ENCODE results near the gene PRKCH. TPM values are rescaled to one million over a fixed set of nuclear protein-coding genes. Genes with fewer than 3 reads are reported as not detected.

Gene PRKCH
- total RNA-seq, 3 donors from 2014 or later (not counting 1 experiment from before 2014, with no cell fraction given) = 610 to 756 (median 618) TPM

DNA sequence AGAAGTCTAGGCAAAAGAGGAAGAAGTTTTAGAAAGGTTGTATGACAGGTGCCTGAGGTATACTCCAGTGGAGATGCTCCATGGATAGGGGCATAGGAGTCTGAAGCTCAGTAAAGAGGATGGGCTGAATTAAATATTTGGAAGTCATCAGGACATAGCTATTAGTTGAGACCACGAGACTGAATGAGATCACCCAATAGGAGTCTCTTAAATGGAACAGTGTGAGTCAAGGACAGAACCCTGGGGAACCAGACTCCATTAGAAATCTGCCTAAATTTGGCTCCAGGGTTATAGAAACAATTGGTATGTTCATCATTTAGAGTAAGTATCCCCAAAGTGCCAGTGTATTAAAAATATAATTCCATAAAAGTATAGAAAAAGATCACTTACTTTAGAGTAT is 172.6 kb downstream of the PRKCH start:
- H3K9me3 Mint-ChIP-seq = no peaks in the 10 kb centered on the region
- DNase-seq (no peak), ATAC-seq (no peak)
- H3K27me3 Mint-ChIP-seq (ENCODE audit: low read depth in 2 of 2) = no peaks in the 10 kb centered on the region
- peaks cover 45 to 46% of the 10 kb centered on the region in 2 donors for H3K4me1 Mint-ChIP-seq
- TF ChIP-seq, protein P1, sequence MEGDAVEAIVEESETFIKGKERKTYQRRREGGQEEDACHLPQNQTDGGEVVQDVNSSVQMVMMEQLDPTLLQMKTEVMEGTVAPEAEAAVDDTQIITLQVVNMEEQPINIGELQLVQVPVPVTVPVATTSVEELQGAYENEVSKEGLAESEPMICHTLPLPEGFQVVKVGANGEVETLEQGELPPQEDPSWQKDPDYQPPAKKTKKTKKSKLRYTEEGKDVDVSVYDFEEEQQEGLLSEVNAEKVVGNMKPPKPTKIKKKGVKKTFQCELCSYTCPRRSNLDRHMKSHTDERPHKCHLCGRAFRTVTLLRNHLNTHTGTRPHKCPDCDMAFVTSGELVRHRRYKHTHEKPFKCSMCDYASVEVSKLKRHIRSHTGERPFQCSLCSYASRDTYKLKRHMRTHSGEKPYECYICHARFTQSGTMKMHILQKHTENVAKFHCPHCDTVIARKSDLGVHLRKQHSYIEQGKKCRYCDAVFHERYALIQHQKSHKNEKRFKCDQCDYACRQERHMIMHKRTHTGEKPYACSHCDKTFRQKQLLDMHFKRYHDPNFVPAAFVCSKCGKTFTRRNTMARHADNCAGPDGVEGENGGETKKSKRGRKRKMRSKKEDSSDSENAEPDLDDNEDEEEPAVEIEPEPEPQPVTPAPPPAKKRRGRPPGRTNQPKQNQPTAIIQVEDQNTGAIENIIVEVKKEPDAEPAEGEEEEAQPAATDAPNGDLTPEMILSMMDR (IDR thresholded peaks at IDR 0.05) = no peak
- Histone ChIP-seq H3K36me3 (ENCODE audit: control insufficient read depth, insufficient read depth, low read length) (peaks cover 66% of the 10 kb centered on the region), H3K4me3 (ENCODE audit: low read length) (no peak overlapping the region), H3K9me3 (ENCODE audit: control insufficient read depth, insufficient read depth, low read length) (no peaks in the 10 kb centered on the region), H3K27ac (ENCODE audit: low read length) (no peak overlapping the region), H3K27me3 (ENCODE audit: control insufficient read depth, insufficient read depth, low read length) (no peaks in the 10 kb centered on the region), H3K4me1 (ENCODE audit: control insufficient read depth, insufficient read depth, low read length) (peaks cover 8% of the 10 kb centered on the region)
- intact Hi-C loops (cut with micrococcal nuclease) = no loop called here
- H3K36me3 Mint-ChIP-seq = peaks cover 20% of the 10 kb centered on the region
- H3K27ac Mint-ChIP-seq = no peak overlapping the region
- WGBS (ENCODE audit: insufficient coverage) = 94% methylated on average over 1 of the region's 1 CpG
- H3K4me3 Mint-ChIP-seq = no peak overlapping the region

GRCh38 chr14:61495809-61496208 is 174.4 kb downstream of the PRKCH start:
- peaks cover 53 to 56% of the 10 kb centered on the region in 2 donors for H3K4me1 Mint-ChIP-seq
- Histone ChIP-seq H3K4me1 (ENCODE audit: control insufficient read depth, insufficient read depth, low read length) (no peaks in the 10 kb centered on the region), H3K27ac (ENCODE audit: low read length) (no peak overlapping the region), H3K9me3 (ENCODE audit: control insufficient read depth, insufficient read depth, low read length) (no peaks in the 10 kb centered on the region), H3K36me3 (ENCODE audit: control insufficient read depth, insufficient read depth, low read length) (peaks cover 52% of the 10 kb centered on the region), H3K27me3 (ENCODE audit: control insufficient read depth, insufficient read depth, low read length) (no peaks in the 10 kb centered on the region), H3K4me3 (ENCODE audit: low read length) (no peak overlapping the region)
- TF ChIP-seq, protein P1 (IDR thresholded peaks at IDR 0.05) = no peak
- no peaks in the 10 kb centered on the region for H3K27me3 Mint-ChIP-seq (ENCODE audit: low read depth in 2 of 2)
- H3K27ac Mint-ChIP-seq = no peak overlapping the region
- H3K9me3 Mint-ChIP-seq = no peaks in the 10 kb centered on the region
- peaks cover 20% of the 10 kb centered on the region for H3K36me3 Mint-ChIP-seq
- ATAC-seq (no peak), DNase-seq (no peak)
- intact Hi-C loops (cut with micrococcal nuclease) = no loop called here
- no peak overlapping the region for H3K4me3 Mint-ChIP-seq
- 98% methylated on average over 5 of the region's 5 CpGs for WGBS (ENCODE audit: insufficient coverage)

GRCh38 chr14:61498303-61498702 is 176.9 kb downstream of the PRKCH start:
- peaks cover 78 to 81% of the 10 kb centered on the region in 2 donors for H3K4me1 Mint-ChIP-seq
- DNase-seq (no peak), ATAC-seq (no peak)
- no peak overlapping the region for H3K27ac ChIP-seq (ENCODE audit: low read length)
- no peak overlapping the region for H3K4me3 ChIP-seq (ENCODE audit: low read length)
- H3K36me3 ChIP-seq (ENCODE audit: control insufficient read depth, insufficient read depth, low read length) = peaks cover 33% of the 10 kb centered on the region
- no peak overlapping the region for H3K4me3 Mint-ChIP-seq
- intact Hi-C loops (cut with micrococcal nuclease) = no loop called here
- peak overlapping the region in 1 of 2 donors; percentile 93 for H3K27ac Mint-ChIP-seq
- TF ChIP-seq, protein P1 (IDR thresholded peaks at IDR 0.05) = no peak
- H3K36me3 Mint-ChIP-seq = peaks cover 20% of the 10 kb centered on the region
- peaks cover 13% of the 10 kb centered on the region for H3K4me1 ChIP-seq (ENCODE audit: control insufficient read depth, insufficient read depth, low read length)
- H3K9me3 ChIP-seq (ENCODE audit: control insufficient read depth, insufficient read depth, low read length) = no peaks in the 10 kb centered on the region
- no peaks in the 10 kb centered on the region for H3K9me3 Mint-ChIP-seq
- 33% methylated on average over 3 of the region's 3 CpGs for WGBS (ENCODE audit: insufficient coverage)
- H3K27me3 Mint-ChIP-seq (ENCODE audit: low read depth in 2 of 2) = no peaks in the 10 kb centered on the region
- no peaks in the 10 kb centered on the region for H3K27me3 ChIP-seq (ENCODE audit: control insufficient read depth, insufficient read depth, low read length)

DNA sequence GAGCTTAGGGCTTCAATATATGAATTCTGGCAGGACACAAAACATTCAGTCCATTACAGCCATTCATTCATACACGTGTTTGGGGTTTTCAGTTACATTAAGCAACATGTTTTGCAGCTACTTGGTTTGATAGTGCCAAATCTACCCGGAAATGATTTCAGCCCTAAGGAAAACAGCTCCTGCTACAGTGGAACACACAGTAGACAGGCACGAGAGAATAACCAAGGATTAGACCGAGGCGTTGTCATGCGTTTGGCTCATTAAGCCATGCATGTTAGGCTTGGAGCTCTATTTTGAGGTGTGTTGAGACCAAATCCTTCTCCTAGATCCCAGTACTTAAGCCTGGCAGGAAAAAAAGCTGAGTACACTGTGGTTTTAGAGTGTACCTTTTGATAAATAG is 177.4 kb downstream of the PRKCH start:
- peaks cover 20% of the 10 kb centered on the region for H3K36me3 Mint-ChIP-seq
- H3K36me3 ChIP-seq (ENCODE audit: control insufficient read depth, insufficient read depth, low read length) = peaks cover 29% of the 10 kb centered on the region
- no peaks in the 10 kb centered on the region for H3K27me3 Mint-ChIP-seq (ENCODE audit: low read depth in 2 of 2)
- no peaks in the 10 kb centered on the region for H3K27me3 ChIP-seq (ENCODE audit: control insufficient read depth, insufficient read depth, low read length)
- peaks cover 17% of the 10 kb centered on the region for H3K4me1 ChIP-seq (ENCODE audit: control insufficient read depth, insufficient read depth, low read length)
- no peak overlapping the region for H3K4me3 Mint-ChIP-seq
- H3K27ac Mint-ChIP-seq = peak overlapping the region in 1 of 2 donors; percentile 93
- intact Hi-C loops (cut with micrococcal nuclease) = no loop called here
- H3K27ac ChIP-seq (ENCODE audit: low read length) = no peak overlapping the region
- peaks cover 83 to 86% of the 10 kb centered on the region in 2 donors for H3K4me1 Mint-ChIP-seq
- H3K9me3 ChIP-seq (ENCODE audit: control insufficient read depth, insufficient read depth, low read length) = no peaks in the 10 kb centered on the region
- DNase-seq (no peak), ATAC-seq (no peak)
- TF ChIP-seq, protein P1 (IDR thresholded peaks at IDR 0.05) = no peak
- WGBS (ENCODE audit: insufficient coverage) = 90% methylated on average over 6 of the region's 6 CpGs
- no peak overlapping the region for H3K4me3 ChIP-seq (ENCODE audit: low read length)
- no peaks in the 10 kb centered on the region for H3K9me3 Mint-ChIP-seq

All from natural killer cell (primary cell).